K562 (cell line): ENCODE measurements around the gene USP31. TPM values are rescaled to one million over a fixed set of nuclear protein-coding genes. Genes with fewer than 3 reads are reported as not detected.

Experiments used
- BHLHE40 ChIP-seq: IDR thresholded peaks from 2 replicates; pipeline ENCODE4 v1.6.1; 2011; ENCODE audit warnings: low read length, improper control_type of control experiment
- DMBX1 ChIP-seq: fragments of 250-450 bp; sonication (Bioruptor Pico); IDR thresholded peaks from 2 replicates; pipeline ENCODE4 v1.8.0; 2022; ENCODE audit warnings: inconsistent platforms, mild to moderate bottlenecking, moderate library complexity, borderline replicate concordance
- IRF2 ChIP-seq: sonication (generic); formaldehyde crosslinking; IDR thresholded peaks from 2 replicates; pipeline ENCODE4 v1.8.1; 2022; ENCODE audit warnings: mild to moderate bottlenecking, missing genetic modification reagents
- KLF6 ChIP-seq: fragments of 250-450 bp; sonication (Bioruptor Pico); IDR thresholded peaks from 2 replicates; pipeline ENCODE4 v1.4.0; 2020; ENCODE audit warnings: mild to moderate bottlenecking, moderate library complexity, borderline replicate concordance
- MYC ChIP-seq, 2 experiments: fragments of 250-450 bp in 1 of 2; sonication (Bioruptor Pico) in 1 of 2; IDR thresholded peaks; 2 replicates each; pipeline versions ENCODE4 v1.5.1 to v1.6.1; 2012 to 2021; ENCODE audit warnings: low read depth in 2 of 2, borderline replicate concordance in 1 of 2, improper control_type of control experiment in 1 of 2, low read length in 1 of 2, mild to moderate bottlenecking in 1 of 2, moderate library complexity in 1 of 2
- NFYB ChIP-seq: IDR thresholded peaks from 2 replicates; pipeline ENCODE4 v1.6.1; 2011; ENCODE audit warnings: mild to moderate bottlenecking, moderate library complexity; ENCODE audit not compliant: insufficient read length; ENCODE audit errors: extremely low read depth
- PHB2 ChIP-seq: fragments of 450-650 bp; IDR thresholded peaks from 2 replicates; pipeline ENCODE4 v1.6.1; 2017; ENCODE audit warnings: low read depth
- RAD21 ChIP-seq, 2 experiments: fragments of 250-450 bp in 1 of 2; fragments of 450-650 bp in 1 of 2; sonication (Bioruptor Pico) in 1 of 2; formaldehyde crosslinking in 1 of 2; IDR thresholded peaks in 1 of 2; conservative IDR thresholded peaks in 1 of 2; 2 replicates each; pipeline versions ENCODE4 v1.4.0 to v1.8.0; 2020 to 2022; ENCODE audit warnings: mild to moderate bottlenecking in 2 of 2, moderate library complexity in 1 of 2
- SMARCB1 ChIP-seq: IDR thresholded peaks from 2 replicates; pipeline ENCODE4 v1.6.1; 2011; ENCODE audit warnings: improper control_type of control experiment, low read depth; ENCODE audit not compliant: insufficient read length
- SNIP1 ChIP-seq: fragments of 450-650 bp; IDR thresholded peaks from 2 replicates; pipeline ENCODE4 v1.7.1; 2017; ENCODE audit warnings: low read depth, mild to moderate bottlenecking
- ZNF311 ChIP-seq: fragments of 250-450 bp; sonication (Bioruptor Pico); IDR thresholded peaks from 2 replicates; pipeline ENCODE4 v1.4.0; 2020; ENCODE audit warnings: mild to moderate bottlenecking, moderate library complexity
- ZNF696 ChIP-seq: fragments of 250-450 bp; sonication (Bioruptor Pico); conservative IDR thresholded peaks from 2 replicates; pipeline ENCODE4 v1.4.0; 2020; ENCODE audit warnings: mild to moderate bottlenecking, moderate library complexity
- polyA plus RNA-seq, 8 experiments: library from polyadenylated mRNA; depleted of rRNA in 4 of 8; stranded (reverse) in 5 of 8; unstranded in 3 of 8; fragments of >200 nt; fragmentation: Nextera tagmentation in 2 of 8; fragmentation: Illumina TruSeq in 1 of 8; extraction: Ambion mirVana in 2 of 8; extraction: Trizol in 1 of 8; gene quantifications; 2 replicates each; pipeline versions ENCODE4 v1.2.1 to v1.2.3, GENCODE V29; 2011 to 2014; ENCODE audit warnings: inconsistent platforms in 1 of 8, missing spikeins in 1 of 8
- total RNA-seq, 7 experiments: library from RNA; depleted of rRNA in 6 of 7; stranded (reverse); fragments of >200 nt in 6 of 7; fragmentation: Illumina TruSeq in 2 of 7; extraction: Trizol in 2 of 7; gene quantifications; 2 replicates each; pipeline versions ENCODE4 v1.2.1 to v1.2.3, GENCODE V29; 2011 to 2021; ENCODE audit warnings: low replicate concordance in 1 of 7
- TF ChIP-seq, protein P1 (sequence below): sonication (generic); formaldehyde crosslinking; IDR thresholded peaks from 2 replicates; pipeline ENCODE4 v1.8.0; 2023; ENCODE audit warnings: missing genetic modification reagents, mild to moderate bottlenecking, borderline replicate concordance
- TF ChIP-seq, protein P2 (sequence below): fragments of 450-650 bp; formaldehyde crosslinking; IDR thresholded peaks from 2 replicates; pipeline ENCODE4 v1.4.0; 2020; ENCODE audit warnings: mild to moderate bottlenecking, moderate library complexity
- TF ChIP-seq, protein P3 (sequence below): fragments of 250-450 bp; sonication (Bioruptor Pico); IDR thresholded peaks from 2 replicates; pipeline ENCODE4 v1.5.0; 2021; ENCODE audit warnings: mild to moderate bottlenecking, moderate library complexity

USP31 gene
- total and polyA plus RNA-seq, 9 of the 15 experiments (the other 6 are each of a cell fraction or from before 2014, with no cell fraction given): 0.56 to 4.9 (median 2.9) TPM

DNA sequence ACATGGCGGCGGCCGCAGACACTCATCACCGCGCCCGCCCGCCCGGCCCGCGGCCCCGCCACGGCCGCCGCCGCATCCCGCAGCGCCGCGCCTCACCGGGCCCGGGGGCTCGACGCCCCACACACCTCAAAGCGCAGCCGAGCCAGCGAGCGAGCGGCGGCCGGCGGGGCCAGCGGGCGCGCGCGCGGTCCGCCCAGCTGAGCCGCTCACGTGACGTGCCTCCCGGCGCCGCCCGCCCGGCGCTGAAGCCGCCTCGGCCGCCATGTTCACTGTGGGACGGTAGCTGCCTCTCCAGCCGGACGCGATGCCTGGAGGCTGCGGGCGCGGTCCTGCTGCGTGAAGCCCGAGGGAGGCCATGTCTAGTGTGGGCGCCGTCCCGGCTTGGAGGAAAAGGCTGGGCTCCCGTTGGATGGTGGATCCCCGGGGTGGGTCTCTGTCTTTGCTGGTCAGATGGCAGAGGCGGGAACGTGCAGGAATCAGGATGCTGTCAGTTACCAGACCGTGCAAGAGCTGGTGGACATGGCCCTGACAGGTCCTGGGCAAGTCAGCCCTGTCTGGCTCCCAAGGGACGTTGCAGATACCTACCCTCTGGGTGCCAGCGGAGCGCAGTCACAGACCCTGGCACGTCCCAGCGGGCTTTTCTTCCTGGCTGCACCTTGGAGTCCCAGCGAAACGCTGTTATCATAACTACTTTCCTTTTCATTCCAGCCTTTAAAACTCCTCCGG lies at the start of gene USP31 (continued):
- TF ChIP-seq DMBX1 (peak; percentile 97), KLF6 (CRISPR knock-in tag) (peak; percentile 87; the same call in 1 of the 2 replicates), PHB2 (no peak), RAD21 (CRISPR knock-in tag; conservative IDR thresholded peaks at IDR 0.05 in 1 of 2, IDR thresholded peaks at IDR 0.05 in 1 of 2) (no peak), ZNF311 (0 out of 2 replicates have a peak, but pooled peaks have one; percentile 30), SNIP1 (no peak), SMARCB1 (no peak), NFYB (no peak), BHLHE40 (peak; percentile 94), ZNF696 (no peak), IRF2 (CRISPR knock-in tag) (no peak), MYC (IDR thresholded peaks at IDR 0.05; ENCODE audit: low read depth, low read length) (peak; percentile 67; the same call in 1 of the 2 replicates), MYC (CRISPR knock-in tag; IDR thresholded peaks at IDR 0.05; ENCODE audit: borderline replicate concordance, low read depth) (no peak)
- TF ChIP-seq, protein P1, sequence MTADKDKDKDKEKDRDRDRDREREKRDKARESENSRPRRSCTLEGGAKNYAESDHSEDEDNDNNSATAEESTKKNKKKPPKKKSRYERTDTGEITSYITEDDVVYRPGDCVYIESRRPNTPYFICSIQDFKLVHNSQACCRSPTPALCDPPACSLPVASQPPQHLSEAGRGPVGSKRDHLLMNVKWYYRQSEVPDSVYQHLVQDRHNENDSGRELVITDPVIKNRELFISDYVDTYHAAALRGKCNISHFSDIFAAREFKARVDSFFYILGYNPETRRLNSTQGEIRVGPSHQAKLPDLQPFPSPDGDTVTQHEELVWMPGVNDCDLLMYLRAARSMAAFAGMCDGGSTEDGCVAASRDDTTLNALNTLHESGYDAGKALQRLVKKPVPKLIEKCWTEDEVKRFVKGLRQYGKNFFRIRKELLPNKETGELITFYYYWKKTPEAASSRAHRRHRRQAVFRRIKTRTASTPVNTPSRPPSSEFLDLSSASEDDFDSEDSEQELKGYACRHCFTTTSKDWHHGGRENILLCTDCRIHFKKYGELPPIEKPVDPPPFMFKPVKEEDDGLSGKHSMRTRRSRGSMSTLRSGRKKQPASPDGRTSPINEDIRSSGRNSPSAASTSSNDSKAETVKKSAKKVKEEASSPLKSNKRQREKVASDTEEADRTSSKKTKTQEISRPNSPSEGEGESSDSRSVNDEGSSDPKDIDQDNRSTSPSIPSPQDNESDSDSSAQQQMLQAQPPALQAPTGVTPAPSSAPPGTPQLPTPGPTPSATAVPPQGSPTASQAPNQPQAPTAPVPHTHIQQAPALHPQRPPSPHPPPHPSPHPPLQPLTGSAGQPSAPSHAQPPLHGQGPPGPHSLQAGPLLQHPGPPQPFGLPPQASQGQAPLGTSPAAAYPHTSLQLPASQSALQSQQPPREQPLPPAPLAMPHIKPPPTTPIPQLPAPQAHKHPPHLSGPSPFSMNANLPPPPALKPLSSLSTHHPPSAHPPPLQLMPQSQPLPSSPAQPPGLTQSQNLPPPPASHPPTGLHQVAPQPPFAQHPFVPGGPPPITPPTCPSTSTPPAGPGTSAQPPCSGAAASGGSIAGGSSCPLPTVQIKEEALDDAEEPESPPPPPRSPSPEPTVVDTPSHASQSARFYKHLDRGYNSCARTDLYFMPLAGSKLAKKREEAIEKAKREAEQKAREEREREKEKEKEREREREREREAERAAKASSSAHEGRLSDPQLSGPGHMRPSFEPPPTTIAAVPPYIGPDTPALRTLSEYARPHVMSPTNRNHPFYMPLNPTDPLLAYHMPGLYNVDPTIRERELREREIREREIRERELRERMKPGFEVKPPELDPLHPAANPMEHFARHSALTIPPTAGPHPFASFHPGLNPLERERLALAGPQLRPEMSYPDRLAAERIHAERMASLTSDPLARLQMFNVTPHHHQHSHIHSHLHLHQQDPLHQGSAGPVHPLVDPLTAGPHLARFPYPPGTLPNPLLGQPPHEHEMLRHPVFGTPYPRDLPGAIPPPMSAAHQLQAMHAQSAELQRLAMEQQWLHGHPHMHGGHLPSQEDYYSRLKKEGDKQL: no peak
- TF ChIP-seq, protein P2, sequence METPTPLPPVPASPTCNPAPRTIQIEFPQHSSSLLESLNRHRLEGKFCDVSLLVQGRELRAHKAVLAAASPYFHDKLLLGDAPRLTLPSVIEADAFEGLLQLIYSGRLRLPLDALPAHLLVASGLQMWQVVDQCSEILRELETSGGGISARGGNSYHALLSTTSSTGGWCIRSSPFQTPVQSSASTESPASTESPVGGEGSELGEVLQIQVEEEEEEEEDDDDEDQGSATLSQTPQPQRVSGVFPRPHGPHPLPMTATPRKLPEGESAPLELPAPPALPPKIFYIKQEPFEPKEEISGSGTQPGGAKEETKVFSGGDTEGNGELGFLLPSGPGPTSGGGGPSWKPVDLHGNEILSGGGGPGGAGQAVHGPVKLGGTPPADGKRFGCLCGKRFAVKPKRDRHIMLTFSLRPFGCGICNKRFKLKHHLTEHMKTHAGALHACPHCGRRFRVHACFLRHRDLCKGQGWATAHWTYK (CRISPR knock-in tag): peak; percentile 95
- TF ChIP-seq, protein P3, sequence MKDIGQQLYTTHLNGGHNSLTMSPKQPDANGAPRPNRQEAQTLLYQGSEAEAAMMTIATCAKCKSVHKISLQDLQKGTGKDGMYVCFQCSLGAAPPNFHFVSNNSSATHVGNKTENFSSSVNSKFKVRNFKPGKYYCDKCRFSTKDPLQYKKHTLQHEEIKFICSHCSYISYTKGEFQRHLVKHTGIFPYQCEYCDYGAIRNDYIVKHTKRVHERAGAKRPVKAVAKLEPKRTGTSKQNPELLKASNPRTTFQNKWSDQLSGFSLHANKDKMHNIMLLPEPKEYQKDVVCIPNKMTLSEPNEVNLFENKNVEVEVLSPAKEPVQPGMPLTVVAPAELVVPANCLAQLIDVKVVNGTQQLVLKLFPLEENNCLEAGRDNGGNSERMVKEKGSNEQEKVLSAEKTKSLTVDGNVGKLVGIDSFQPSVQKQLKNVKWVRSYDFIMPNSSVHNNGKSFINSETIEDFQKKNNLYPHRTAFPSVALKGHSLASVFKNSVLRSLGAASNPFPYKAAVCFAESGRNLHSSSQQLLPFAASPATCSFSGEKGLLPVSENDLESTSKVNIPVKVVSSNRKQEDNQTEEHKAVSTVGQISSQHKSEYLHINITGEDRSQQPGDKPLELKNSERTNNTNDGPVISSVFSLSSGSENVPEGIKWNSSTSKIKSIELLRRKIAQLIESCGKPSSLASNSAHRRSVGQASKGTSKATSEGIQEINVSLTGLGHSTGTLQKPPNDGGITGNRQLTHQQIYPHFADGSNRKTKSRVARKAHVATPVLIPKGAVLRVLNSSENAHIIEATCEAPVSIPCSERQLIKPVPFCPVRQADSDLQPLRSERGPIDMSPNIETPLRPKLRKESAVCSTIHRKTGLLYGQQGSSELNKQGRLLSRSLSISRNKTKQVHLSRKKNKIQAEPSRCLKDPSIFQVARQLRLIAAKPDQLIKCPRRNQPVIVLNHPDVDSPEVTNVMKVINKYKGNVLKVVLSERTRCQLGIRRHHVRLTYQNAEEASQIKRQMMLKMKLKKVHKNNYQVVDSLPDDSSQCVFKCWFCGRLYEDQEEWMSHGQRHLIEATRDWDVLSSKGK (CRISPR knock-in tag): no peak
